HEK293 (cell line): Measurements from ENCODE around the gene BDKRB2.
A peak's percentile ranks its signal among the peaks of the same experiment; 100 is the strongest.

Experiments
- CTCF ChIA-PET: fragments of 350-600 bp; formaldehyde crosslinking; extraction: SDS; loops from one replicate; lab custom pipeline; 2021; ENCODE audit warnings: antibody characterized with exemption; lab: Yijun Ruan, JAX
- POLR2A ChIA-PET: fragments of 300-600 bp; formaldehyde crosslinking; extraction: SDS; loops from one replicate; lab custom pipeline; 2020; ENCODE audit warnings: antibody characterized with exemption, inconsistent platforms; lab: Yijun Ruan, JAX
- H3K27ac ChIP-seq: fragments of 200-500 bp; sonication (Bioruptor generic); 2 replicates; pipeline ENCODE4 v1.5.1; 2014; ENCODE audit warnings: low read depth, low read length, control low read depth, inconsistent platforms; ENCODE audit errors: extremely low read depth
- H3K36me3 ChIP-seq, 2 experiments: fragments of 200-500 bp in 1 of 2; sonication (Bioruptor generic) in 1 of 2; 1 replicate in 1 of 2; 2 replicates in 1 of 2; pipeline ENCODE4 v1.5.1; 2014 to 2017; ENCODE audit warnings: inconsistent platforms in 2 of 2, low read length in 2 of 2; ENCODE audit not compliant: control insufficient read depth in 2 of 2, insufficient read depth in 1 of 2
- H3K4me1 ChIP-seq: fragments of 200-500 bp; sonication (Bioruptor generic); 2 replicates; pipeline ENCODE4 v1.5.1; 2014; ENCODE audit warnings: mild to moderate bottlenecking, low read length, inconsistent platforms; ENCODE audit not compliant: control insufficient read depth, insufficient read depth
- H3K4me3 ChIP-seq: 2 replicates; pipeline ENCODE4 v1.5.1; 2011; ENCODE audit warnings: low read depth, mild to moderate bottlenecking, control low read depth, low read length, moderate library complexity
- H3K9me3 ChIP-seq: fragments of 200-500 bp; sonication (Bioruptor generic); 2 replicates; pipeline ENCODE4 v1.5.1; 2014; ENCODE audit warnings: low read depth, low read length, inconsistent platforms; ENCODE audit not compliant: control insufficient read depth, insufficient read depth
- AEBP2 ChIP-seq: fragments of 450-650 bp; formaldehyde crosslinking; IDR thresholded peaks from 2 replicates; pipeline ENCODE4 v1.5.1; 2016; ENCODE audit warnings: missing biosample characterization, missing genetic modification characterization, borderline replicate concordance
- FEZF1 ChIP-seq: fragments of 450-650 bp; formaldehyde crosslinking; IDR thresholded peaks from 2 replicates; pipeline ENCODE4 v1.5.1; 2016; ENCODE audit warnings: missing biosample characterization, missing genetic modification characterization
- GFI1B ChIP-seq: fragments of 450-650 bp; formaldehyde crosslinking; IDR thresholded peaks from 2 replicates; pipeline ENCODE4 v1.5.1; 2016; ENCODE audit warnings: missing biosample characterization, missing genetic modification characterization
- PRDM2 ChIP-seq: fragments of 450-650 bp; formaldehyde crosslinking; IDR thresholded peaks from 2 replicates; pipeline ENCODE4 v1.5.1; 2016; ENCODE audit warnings: missing biosample characterization, missing genetic modification characterization, borderline replicate concordance
- ZIC2 ChIP-seq: fragments of 450-650 bp; formaldehyde crosslinking; IDR thresholded peaks from 2 replicates; pipeline ENCODE4 v1.5.1; 2016; ENCODE audit warnings: missing biosample characterization, missing genetic modification characterization
- ZNF169 ChIP-seq: fragments of 450-650 bp; formaldehyde crosslinking; IDR thresholded peaks from 2 replicates; pipeline ENCODE4 v1.5.1; 2016; ENCODE audit warnings: missing biosample characterization, missing genetic modification characterization
- ZNF426 ChIP-seq: fragments of 450-650 bp; formaldehyde crosslinking; IDR thresholded peaks from 2 replicates; pipeline ENCODE4 v1.5.1; 2017; ENCODE audit warnings: missing biosample characterization, missing genetic modification characterization, mild to moderate bottlenecking, inconsistent platforms, moderate library complexity
- ZNF558 ChIP-seq: fragments of 450-650 bp; formaldehyde crosslinking; IDR thresholded peaks from 2 replicates; pipeline ENCODE4 v1.5.1; 2016; ENCODE audit warnings: missing biosample characterization, missing genetic modification characterization
- ZNF600 ChIP-seq: fragments of 450-650 bp; formaldehyde crosslinking; IDR thresholded peaks from 2 replicates; pipeline ENCODE4 v1.5.1; 2016; ENCODE audit warnings: missing biosample characterization, missing genetic modification characterization
- ZNF658 ChIP-seq: fragments of 450-650 bp; formaldehyde crosslinking; IDR thresholded peaks from 2 replicates; pipeline ENCODE4; 2016; ENCODE audit warnings: missing biosample characterization, missing genetic modification characterization
- ZNF664 ChIP-seq: fragments of 450-650 bp; formaldehyde crosslinking; IDR thresholded peaks from 2 replicates; pipeline ENCODE4 v1.5.1; 2016; ENCODE audit warnings: missing biosample characterization, missing genetic modification characterization
- ZNF701 ChIP-seq: fragments of 450-650 bp; formaldehyde crosslinking; IDR thresholded peaks from 2 replicates; pipeline ENCODE4 v1.5.1; 2016; ENCODE audit warnings: missing biosample characterization, missing genetic modification characterization
- ZNF704 ChIP-seq: fragments of 450-650 bp; formaldehyde crosslinking; IDR thresholded peaks from 2 replicates; pipeline ENCODE4 v1.5.1; 2016; ENCODE audit warnings: missing biosample characterization, missing genetic modification characterization
- ZNF785 ChIP-seq: fragments of 450-650 bp; formaldehyde crosslinking; IDR thresholded peaks from 2 replicates; pipeline ENCODE4 v1.5.1; 2016; ENCODE audit warnings: missing biosample characterization, missing genetic modification characterization

BDKRB2 gene

GRCh38 chr14:96261053-96261452 lies 56.4 kb downstream of the BDKRB2 start:
- H3K4me3 ChIP-seq: no peak overlapping the region
- H3K27ac ChIP-seq: no peak overlapping the region
- H3K36me3 ChIP-seq: no peaks in the 10 kb centered on the region
- TF ChIP-seq ZNF785 (tag by site-specific recombination) (no peak), ZNF426 (no peak), ZNF664 (peak; percentile 46), ZNF704 (tag by site-specific recombination) (no peak)
- ChIA-PET POLR2A (no interaction called here), CTCF (interaction anchor here (1.4 to 1.6 kb wide), 3 partner anchors 15 to 160 kb away, joined by 4 to 7 read pairs (median 6); no protein-coding TSS in a partner anchor)
- H3K9me3 ChIP-seq: no peaks in the 10 kb centered on the region
- no peaks in the 10 kb centered on the region for H3K4me1 ChIP-seq

GRCh38 chr14:96261772-96262655 lies 57.4 kb downstream of the BDKRB2 start:
- Histone ChIP-seq H3K36me3 (no peaks in the 10 kb centered on the region), H3K9me3 (no peaks in the 10 kb centered on the region), H3K27ac (no peak overlapping the region), H3K4me3 (no peak overlapping the region), H3K4me1 (no peaks in the 10 kb centered on the region)
- TF ChIP-seq ZNF600 (tag by site-specific recombination) (no peak), ZIC2 (tag by site-specific recombination) (peak; percentile 36; the same call in 1 of the 2 replicates)
- ChIA-PET CTCF (interaction anchor here (0.7 to 1.6 kb wide), 2 partner anchors 14 to 299 kb away, joined by 3 to 6 read pairs; no protein-coding TSS in a partner anchor), POLR2A (interaction anchor here (1.2 kb wide), 1 partner anchor 9 kb away, joined by 4 read pairs; no protein-coding TSS in a partner anchor)

- CTCF ChIA-PET: interaction anchor here (0.5 to 0.8 kb wide), 5 partner anchors 124 to 163 kb away, joined by 4 to 7 read pairs (median 5); no protein-coding TSS in a partner anchor
- Histone ChIP-seq H3K4me1 (no peaks in the 10 kb centered on the region), H3K27ac (no peak overlapping the region), H3K9me3 (no peaks in the 10 kb centered on the region), H3K4me3 (no peak overlapping the region), H3K36me3 (no peaks in the 10 kb centered on the region)
- TF ChIP-seq PRDM2 (tag by site-specific recombination) (no peak), ZNF169 (tag by site-specific recombination) (no peak), GFI1B (no peak), FEZF1 (no peak), AEBP2 (tag by site-specific recombination) (no peak), ZNF558 (tag by site-specific recombination) (no peak), ZNF658 (tag by site-specific recombination) (no peak), ZNF701 (tag by site-specific recombination) (no peak), ZNF600 (tag by site-specific recombination) (no peak)
- POLR2A ChIA-PET: no interaction called here
Measured at GRCh38 chr14:96263347-96264199, 58.9 kb downstream of the BDKRB2 start.
